Measurements from ENCODE around the gene SEMA6D.

GRCh38 chr15:47721676-47722075 lies 4.4 kb downstream of the SEMA6D start:
- no peak for TF ChIP-seq POLR2AphosphoS5 (IDR thresholded peaks at IDR 0.05; ENCODE audit: low read depth)
- TF ChIP-seq, protein P1, sequence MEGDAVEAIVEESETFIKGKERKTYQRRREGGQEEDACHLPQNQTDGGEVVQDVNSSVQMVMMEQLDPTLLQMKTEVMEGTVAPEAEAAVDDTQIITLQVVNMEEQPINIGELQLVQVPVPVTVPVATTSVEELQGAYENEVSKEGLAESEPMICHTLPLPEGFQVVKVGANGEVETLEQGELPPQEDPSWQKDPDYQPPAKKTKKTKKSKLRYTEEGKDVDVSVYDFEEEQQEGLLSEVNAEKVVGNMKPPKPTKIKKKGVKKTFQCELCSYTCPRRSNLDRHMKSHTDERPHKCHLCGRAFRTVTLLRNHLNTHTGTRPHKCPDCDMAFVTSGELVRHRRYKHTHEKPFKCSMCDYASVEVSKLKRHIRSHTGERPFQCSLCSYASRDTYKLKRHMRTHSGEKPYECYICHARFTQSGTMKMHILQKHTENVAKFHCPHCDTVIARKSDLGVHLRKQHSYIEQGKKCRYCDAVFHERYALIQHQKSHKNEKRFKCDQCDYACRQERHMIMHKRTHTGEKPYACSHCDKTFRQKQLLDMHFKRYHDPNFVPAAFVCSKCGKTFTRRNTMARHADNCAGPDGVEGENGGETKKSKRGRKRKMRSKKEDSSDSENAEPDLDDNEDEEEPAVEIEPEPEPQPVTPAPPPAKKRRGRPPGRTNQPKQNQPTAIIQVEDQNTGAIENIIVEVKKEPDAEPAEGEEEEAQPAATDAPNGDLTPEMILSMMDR (IDR thresholded peaks at IDR 0.05; ENCODE audit: insufficient read depth, low read length), result no peak

Measured in HL-60 (cell line).